Loucy (cell line): ENCODE data around the gene CUBN.

Experiments used
- H2AFZ ChIP-seq: fragments of 200-600 bp; sonication (generic); 2 replicates; pipeline ENCODE4 v1.6.0; 2016; ENCODE audit warnings: antibody characterized with exemption, mild to moderate bottlenecking, low read length, moderate library complexity
- H3F3A ChIP-seq: fragments of 200-600 bp; 2 replicates; pipeline ENCODE4 v1.6.0; 2016; ENCODE audit warnings: antibody characterized with exemption, low read depth, mild to moderate bottlenecking
- H3K27me3 ChIP-seq: fragments of 200-600 bp; sonication (generic); 2 replicates; pipeline ENCODE4 v1.6.1; 2014; ENCODE audit warnings: low read length, mild to moderate bottlenecking; ENCODE audit not compliant: insufficient read depth, poor library complexity, severe bottlenecking
- H3K36me3 ChIP-seq: fragments of 200-600 bp; sonication (generic); 2 replicates; pipeline ENCODE4 v1.6.1; 2016; ENCODE audit warnings: low read length; ENCODE audit not compliant: insufficient read depth
- H3K4me1 ChIP-seq: fragments of 200-600 bp; sonication (generic); 2 replicates; pipeline ENCODE4 v1.5.1; 2014; ENCODE audit warnings: low read length, mild to moderate bottlenecking; ENCODE audit not compliant: insufficient read depth, poor library complexity, severe bottlenecking
- H3K4me2 ChIP-seq: fragments of 200-600 bp; sonication (generic); 2 replicates; pipeline ENCODE4 v1.6.0; 2014; ENCODE audit warnings: antibody characterized with exemption, low read length, low read depth, mild to moderate bottlenecking; ENCODE audit not compliant: poor library complexity, severe bottlenecking
- H3K4me3 ChIP-seq: fragments of 200-600 bp; sonication (generic); 2 replicates; pipeline ENCODE4 v1.5.1; 2014; ENCODE audit warnings: low read length, mild to moderate bottlenecking, mixed read lengths; ENCODE audit not compliant: poor library complexity, severe bottlenecking
- H3K79me2 ChIP-seq: fragments of 200-600 bp; sonication (generic); 2 replicates; pipeline ENCODE4 v1.6.1; 2014; ENCODE audit warnings: low read length; ENCODE audit not compliant: insufficient read depth
- H3K9ac ChIP-seq: fragments of 200-600 bp; sonication (generic); 2 replicates; pipeline ENCODE4 v1.6.0; 2014; ENCODE audit warnings: mild to moderate bottlenecking, low read depth, low read length, moderate library complexity; ENCODE audit not compliant: poor library complexity, severe bottlenecking
- H3K9me2 ChIP-seq: fragments of 200-600 bp; sonication (generic); replicated peaks from 2 replicates; pipeline ENCODE4 v1.6.1; 2016; ENCODE audit warnings: low read depth, low read length, mixed read lengths
- H3K9me3 ChIP-seq: fragments of 200-600 bp; sonication (generic); 2 replicates; pipeline ENCODE4 v1.6.1; 2014; ENCODE audit warnings: mild to moderate bottlenecking, antibody characterized with exemption, low read length, low read depth; ENCODE audit not compliant: insufficient read depth
- H4K20me1 ChIP-seq: fragments of 200-600 bp; sonication (generic); 2 replicates; pipeline ENCODE4 v1.6.0; 2014; ENCODE audit warnings: antibody characterized with exemption, low read length, mild to moderate bottlenecking; ENCODE audit not compliant: insufficient read depth, poor library complexity, severe bottlenecking
- CTCF ChIP-seq: fragments of 200-600 bp; sonication (generic); conservative IDR thresholded peaks from 2 replicates; pipeline ENCODE4 v1.5.1; 2014; ENCODE audit warnings: mild to moderate bottlenecking, antibody characterized with exemption, low read length
- EZH2phosphoT487 ChIP-seq: fragments of 200-600 bp; IDR thresholded peaks from 2 replicates; pipeline ENCODE4 v1.6.1; 2018; ENCODE audit warnings: antibody characterized with exemption, mild to moderate bottlenecking, moderate library complexity, borderline replicate concordance

Gene CUBN

GRCh38 chr10:16854623-16855022, 275.0 kb downstream of the CUBN start:
- no peaks in the 10 kb centered on the region for H3K4me1 ChIP-seq
- H3K36me3 ChIP-seq = no peaks in the 10 kb centered on the region
- H3K79me2 ChIP-seq = no peaks in the 10 kb centered on the region
- H3K9ac ChIP-seq = no peak overlapping the region
- H3K4me3 ChIP-seq = no peak overlapping the region
- no peaks in the 10 kb centered on the region for H4K20me1 ChIP-seq
- H3K9me2 ChIP-seq = no peaks in the 10 kb centered on the region
- H3K27me3 ChIP-seq = no peaks in the 10 kb centered on the region
- no peaks in the 10 kb centered on the region for H3K9me3 ChIP-seq
- H2AFZ ChIP-seq = no peak overlapping the region
- no peak overlapping the region for H3K4me2 ChIP-seq
- H3F3A ChIP-seq = no peaks in the 10 kb centered on the region
- no peak for TF ChIP-seq CTCF
- no peak for TF ChIP-seq EZH2phosphoT487

GRCh38 chr10:16853809-16854208, 275.8 kb downstream of the CUBN start:
- H3K9me2 ChIP-seq = no peaks in the 10 kb centered on the region
- no peaks in the 10 kb centered on the region for H3K9me3 ChIP-seq
- no peaks in the 10 kb centered on the region for H3F3A ChIP-seq
- no peak overlapping the region for H3K9ac ChIP-seq
- no peak overlapping the region for H2AFZ ChIP-seq
- no peaks in the 10 kb centered on the region for H3K4me1 ChIP-seq
- no peaks in the 10 kb centered on the region for H4K20me1 ChIP-seq
- TF ChIP-seq EZH2phosphoT487 (no peak), CTCF (no peak)
- H3K27me3 ChIP-seq = no peaks in the 10 kb centered on the region
- H3K4me3 ChIP-seq = no peak overlapping the region
- no peaks in the 10 kb centered on the region for H3K36me3 ChIP-seq
- H3K79me2 ChIP-seq = no peaks in the 10 kb centered on the region
- no peak overlapping the region for H3K4me2 ChIP-seq

- Histone ChIP-seq H3K9ac (no peak overlapping the region), H3K79me2 (no peaks in the 10 kb centered on the region), H3K4me1 (no peaks in the 10 kb centered on the region), H3K9me2 (no peaks in the 10 kb centered on the region), H3K9me3 (no peaks in the 10 kb centered on the region), H3K4me2 (no peak overlapping the region), H4K20me1 (no peaks in the 10 kb centered on the region), H3K36me3 (no peaks in the 10 kb centered on the region), H2AFZ (no peak overlapping the region), H3F3A (no peaks in the 10 kb centered on the region), H3K27me3 (no peaks in the 10 kb centered on the region), H3K4me3 (no peak overlapping the region)
- no peak for TF ChIP-seq EZH2phosphoT487
- peak; percentile 77 for TF ChIP-seq CTCF
These were observed 276.4 kb downstream of the CUBN start for GRCh38 chr10:16853201-16853600.
